Mesodermal cell (in vitro differentiated cells): ENCODE data around the gene BEND5. TPM values are rescaled to one million over a fixed set of nuclear protein-coding genes. Genes with fewer than 3 reads are reported as not detected.

Source experiments
- H3K27ac ChIP-seq: 2 replicates; pipeline ENCODE4 v1.7.0; 2013; ENCODE audit warnings: mild to moderate bottlenecking, low read depth, low read length, moderate library complexity; ENCODE audit not compliant: severe bottlenecking
- H3K36me3 ChIP-seq: 2 replicates; pipeline ENCODE4 v1.7.1; 2013; ENCODE audit warnings: mild to moderate bottlenecking, low read length, moderate library complexity; ENCODE audit not compliant: control insufficient read depth, insufficient read depth
- H3K4me1 ChIP-seq: one replicate; pipeline ENCODE4 v1.7.1; 2013; ENCODE audit warnings: mild to moderate bottlenecking, low read length; ENCODE audit not compliant: insufficient read depth, control insufficient read depth, poor library complexity, severe bottlenecking
- H3K4me3 ChIP-seq: 2 replicates; pipeline ENCODE4 v1.7.0; 2013; ENCODE audit warnings: low read length, control low read depth, mild to moderate bottlenecking; ENCODE audit not compliant: insufficient read depth, poor library complexity, severe bottlenecking; ENCODE audit errors: extremely low read depth
- H3K9me3 ChIP-seq: 2 replicates; pipeline ENCODE4 v1.7.1; 2013; ENCODE audit warnings: mild to moderate bottlenecking, low read length, moderate library complexity; ENCODE audit not compliant: control insufficient read depth
- WGBS, 2 experiments: methylation state at CpG; one replicate each; pipeline ENCODE4 v1.1.5; 2013; ENCODE audit warnings: missing lambda C conversion rate in 2 of 2; ENCODE audit not compliant: insufficient coverage in 2 of 2; 5-methylcytosine and 5-hydroxymethylcytosine counted together
- polyA plus RNA-seq, 2 experiments: library from polyadenylated mRNA; stranded (reverse); fragments of 50-300 nt; gene quantifications; one replicate each; pipeline ENCODE4 v1.2.3, GENCODE V29; 2013

Gene BEND5
- polyA plus RNA-seq (2013, experiment 1 of 2): 6.9 TPM
- polyA plus RNA-seq (2013, experiment 2 of 2): 11.8 TPM

DNA sequence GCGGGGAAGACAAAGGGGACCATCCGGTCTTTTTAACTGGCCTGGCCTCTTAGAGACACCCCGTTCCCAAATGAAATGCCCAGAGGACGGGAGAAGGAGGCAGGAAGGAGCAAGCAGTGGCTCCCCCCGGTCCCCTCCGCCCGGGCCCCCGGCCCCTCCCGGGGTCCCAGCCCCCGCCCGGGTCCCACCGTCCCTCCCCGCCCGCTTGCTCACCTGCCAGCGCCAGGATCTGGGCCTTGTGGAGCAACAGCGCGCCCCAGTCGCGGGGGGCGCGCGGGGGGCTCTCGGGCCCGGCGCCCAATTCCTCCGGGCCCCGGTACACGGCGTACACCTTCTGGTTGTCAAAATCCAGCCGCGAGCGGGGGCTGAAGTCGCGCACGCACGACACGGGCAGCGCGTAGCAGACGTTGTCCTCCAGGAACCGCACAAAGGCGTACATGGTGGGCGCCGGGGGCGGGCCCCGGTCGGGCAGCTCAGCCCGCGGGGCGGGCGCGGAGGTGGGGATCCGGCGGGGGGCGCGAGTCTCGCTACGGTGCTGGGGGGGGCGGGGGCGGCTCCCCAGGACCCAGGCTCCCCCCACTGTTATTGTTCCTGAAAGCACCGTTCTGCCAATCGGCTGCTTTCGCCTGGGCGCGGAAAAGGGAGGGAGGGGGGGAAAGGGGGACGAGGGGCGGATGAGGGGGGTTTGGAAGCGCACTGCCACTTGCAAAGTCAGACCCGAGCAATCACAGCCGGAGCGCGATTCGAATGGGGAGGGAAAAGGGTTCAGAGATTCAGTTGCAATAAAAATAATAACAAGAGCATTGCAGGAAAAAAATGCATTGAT, at the start of gene BEND5:
TSS of gene BEND5 (minus strand) at position 499 of the 826 bp plus-strand sequence. CDS start at position 439, 60 bp downstream.
- WGBS, 2 experiments: 1 to 2% methylated on average over 20 to 37 of the region's 73 CpGs
- Histone ChIP-seq H3K9me3 (no peaks in the 10 kb centered on the region), H3K36me3 (no peaks in the 10 kb centered on the region), H3K4me3 (peak within 1 kb of the TSS; percentile 70), H3K27ac (peak within 1 kb of the TSS; percentile 24), H3K4me1 (no peaks in the 10 kb centered on the region)

DNA sequence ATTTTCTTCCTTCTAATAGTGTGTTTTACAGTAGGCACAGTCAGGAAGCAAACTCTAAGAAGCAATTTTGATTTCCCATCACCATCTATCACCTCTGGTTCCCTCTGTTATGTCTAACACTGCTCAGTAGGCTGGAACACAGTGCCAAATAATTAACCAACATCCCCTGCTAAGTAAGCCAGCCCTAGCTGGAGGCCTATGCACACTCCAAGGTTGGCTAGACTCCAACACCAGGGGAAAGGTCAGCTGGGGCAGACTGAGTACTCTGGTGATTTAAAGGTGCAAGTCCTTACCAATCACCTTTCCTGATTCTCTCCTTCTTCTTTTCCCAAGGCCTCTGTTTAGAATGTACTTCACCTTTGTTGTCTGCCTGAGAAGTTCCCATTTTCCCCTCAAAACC, 46.5 kb upstream of the BEND5 start:
- Histone ChIP-seq H3K4me1 (no peaks in the 10 kb centered on the region), H3K36me3 (no peaks in the 10 kb centered on the region), H3K27ac (no peak overlapping the region), H3K4me3 (no peak overlapping the region), H3K9me3 (no peaks in the 10 kb centered on the region)

- no peak overlapping the region for H3K27ac ChIP-seq
- H3K4me1 ChIP-seq: no peaks in the 10 kb centered on the region
- H3K36me3 ChIP-seq: no peaks in the 10 kb centered on the region
- H3K4me3 ChIP-seq: no peak overlapping the region
- H3K9me3 ChIP-seq: no peaks in the 10 kb centered on the region
- 100% methylated on average over 1 of the region's 3 CpGs; no CpG with 5 or more reads in 1 of the 2 experiments for WGBS, 2 experiments
These were observed 43.8 kb upstream of the BEND5 start for GRCh38 chr1:48820491-48820890.

- Histone ChIP-seq H3K36me3 (no peaks in the 10 kb centered on the region), H3K27ac (no peak overlapping the region), H3K4me3 (no peak overlapping the region), H3K4me1 (no peaks in the 10 kb centered on the region), H3K9me3 (no peaks in the 10 kb centered on the region)
- WGBS, 2 experiments: 74 to 90% methylated on average over 3 of the region's 4 CpGs
These were observed 40.9 kb upstream of the BEND5 start for GRCh38 chr1:48817505-48818114.

GRCh38 chr1:48810740-48811139, 34.0 kb upstream of the BEND5 start:
- no peak overlapping the region for H3K4me3 ChIP-seq
- H3K36me3 ChIP-seq: no peaks in the 10 kb centered on the region
- no peak overlapping the region for H3K27ac ChIP-seq
- H3K9me3 ChIP-seq: no peaks in the 10 kb centered on the region
- 83 to 100% methylated on average over 1 of the region's 4 CpGs for WGBS, 2 experiments
- no peaks in the 10 kb centered on the region for H3K4me1 ChIP-seq

DNA sequence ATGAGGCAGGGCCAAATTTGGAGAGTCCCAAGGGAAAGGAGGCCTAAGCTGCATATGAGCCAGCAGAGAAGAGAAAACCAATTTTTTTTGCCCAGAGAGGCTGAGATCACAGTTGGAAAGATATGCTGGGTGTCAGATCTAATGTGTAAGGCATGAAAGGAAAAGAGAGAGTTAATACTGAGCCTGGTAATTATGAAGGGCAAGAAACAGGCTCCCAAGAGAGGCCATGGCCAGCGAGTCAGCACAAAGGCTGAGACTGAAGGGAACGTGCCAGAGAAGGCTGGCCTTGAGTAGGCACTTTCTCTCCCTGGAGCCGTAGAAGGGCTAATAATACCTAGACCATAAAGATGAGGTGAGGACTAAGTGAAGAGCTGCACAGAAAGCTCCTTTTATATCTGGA, 31.8 kb upstream of the BEND5 start:
- Histone ChIP-seq H3K9me3 (no peaks in the 10 kb centered on the region), H3K27ac (no peak overlapping the region), H3K4me1 (no peaks in the 10 kb centered on the region), H3K4me3 (no peak overlapping the region), H3K36me3 (no peaks in the 10 kb centered on the region)
- 86 to 87% methylated on average over 2 of the region's 3 CpGs for WGBS, 2 experiments

DNA sequence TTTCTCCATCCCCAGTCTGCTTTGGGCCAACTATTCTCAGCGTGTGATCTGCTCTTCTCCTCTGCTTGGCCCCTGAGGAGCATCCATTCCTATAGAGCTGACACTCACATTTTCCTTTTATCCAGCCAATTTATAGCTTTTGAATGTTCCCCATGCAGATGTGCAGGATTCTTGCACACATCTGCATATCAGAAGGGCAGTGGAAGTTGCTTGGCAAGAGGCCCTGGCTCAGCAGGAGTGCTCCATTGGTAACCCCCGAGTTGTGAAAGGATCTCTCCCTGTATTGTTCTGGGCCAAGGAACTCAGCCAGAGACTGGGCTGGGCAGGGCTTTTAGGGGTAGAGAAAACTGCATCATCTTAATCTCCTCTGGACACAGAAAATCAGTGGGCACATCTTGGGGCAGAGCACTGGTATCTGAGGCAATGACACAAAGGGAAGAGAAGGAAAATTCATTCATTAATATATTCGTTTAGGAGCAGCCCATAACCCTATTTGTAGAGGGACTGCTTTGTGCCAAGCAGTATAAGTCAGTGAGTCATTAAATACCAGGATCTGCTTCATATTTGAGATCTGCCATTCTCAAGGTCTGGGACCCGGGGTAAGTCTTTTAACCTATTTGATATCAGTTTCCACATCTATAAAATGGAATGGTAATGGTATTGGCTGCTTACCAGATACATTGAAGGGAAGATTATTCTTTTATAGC, 31.0 kb upstream of the BEND5 start:
- no peaks in the 10 kb centered on the region for H3K4me1 ChIP-seq
- no peaks in the 10 kb centered on the region for H3K36me3 ChIP-seq
- H3K9me3 ChIP-seq: no peaks in the 10 kb centered on the region
- H3K27ac ChIP-seq: no peak overlapping the region
- no peak overlapping the region for H3K4me3 ChIP-seq
- 53 to 59% methylated on average over 2 to 3 of the region's 4 CpGs for WGBS, 2 experiments

- Histone ChIP-seq H3K27ac (no peak overlapping the region), H3K9me3 (no peaks in the 10 kb centered on the region), H3K4me3 (no peak overlapping the region), H3K4me1 (no peaks in the 10 kb centered on the region), H3K36me3 (no peaks in the 10 kb centered on the region)
These were observed 26.8 kb upstream of the BEND5 start for GRCh38 chr1:48803474-48803873.

- 0% methylated on average over 1 of the region's 1 CpG for WGBS, 2 experiments
- Histone ChIP-seq H3K36me3 (no peaks in the 10 kb centered on the region), H3K9me3 (no peaks in the 10 kb centered on the region), H3K4me3 (no peak overlapping the region), H3K27ac (no peak overlapping the region), H3K4me1 (no peaks in the 10 kb centered on the region)
These were observed 18.1 kb upstream of the BEND5 start for GRCh38 chr1:48794816-48795215.

DNA sequence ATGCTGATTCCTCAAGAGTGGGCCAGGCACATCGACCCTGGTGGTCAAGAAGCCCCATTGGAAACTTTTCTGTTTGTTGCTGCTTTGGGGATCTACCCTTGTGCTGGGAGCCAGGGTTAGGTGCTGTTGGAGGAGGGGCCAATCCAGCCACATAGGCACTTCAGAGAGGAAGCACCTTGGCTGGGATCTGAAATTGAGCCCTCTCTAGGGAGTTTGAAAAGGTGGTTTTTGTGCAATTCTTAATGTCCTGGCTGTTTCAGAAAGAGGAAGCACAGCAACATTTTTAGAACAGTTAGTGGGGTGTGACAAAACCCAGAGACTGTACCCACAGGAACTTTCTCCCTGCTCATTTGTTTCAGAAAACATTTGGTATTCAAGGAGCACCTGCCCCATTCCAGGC, 17.2 kb upstream of the BEND5 start:
- 77 to 100% methylated on average over 1 of the region's 1 CpG for WGBS, 2 experiments
- no peaks in the 10 kb centered on the region for H3K9me3 ChIP-seq
- no peaks in the 10 kb centered on the region for H3K36me3 ChIP-seq
- no peak overlapping the region for H3K4me3 ChIP-seq
- H3K4me1 ChIP-seq: no peaks in the 10 kb centered on the region
- no peak overlapping the region for H3K27ac ChIP-seq

DNA sequence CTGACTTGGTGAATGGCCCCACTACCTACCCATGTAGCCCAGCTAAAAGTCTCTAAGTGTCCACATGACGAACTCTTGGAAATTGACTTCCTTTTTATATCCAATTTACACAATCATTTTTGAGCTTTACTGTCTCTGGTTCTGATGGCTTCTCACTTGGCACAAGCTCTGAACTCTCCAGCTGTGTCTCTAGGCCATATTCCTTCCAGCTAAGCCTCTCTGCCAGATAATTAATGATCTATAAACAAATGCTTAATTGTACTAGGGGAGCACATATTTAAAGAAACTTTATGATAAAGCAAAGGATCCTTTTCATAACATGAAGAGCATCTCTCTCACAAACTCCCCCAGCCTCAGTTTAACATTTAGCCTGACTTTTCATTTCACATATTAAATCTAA, 16.3 kb upstream of the BEND5 start:
- H3K4me3 ChIP-seq: no peak overlapping the region
- no peaks in the 10 kb centered on the region for H3K9me3 ChIP-seq
- no peaks in the 10 kb centered on the region for H3K4me1 ChIP-seq
- no peak overlapping the region for H3K27ac ChIP-seq
- H3K36me3 ChIP-seq: no peaks in the 10 kb centered on the region
- 50 to 100% methylated on average over 1 of the region's 1 CpG for WGBS, 2 experiments
